Neural cell (in vitro differentiated cells): ENCODE measurements around the gene AP5Z1. TPM values are rescaled to one million over a fixed set of nuclear protein-coding genes. Genes with fewer than 3 reads are reported as not detected.

Experiments used
- H2AFZ ChIP-seq: fragments of 200-600, 300-800 bp; sonication (generic), shearing (Covaris generic); 2 replicates; pipeline ENCODE4 v1.6.0; 2014; ENCODE audit warnings: low read depth, mild to moderate bottlenecking, antibody characterized with exemption, low read length, moderate library complexity
- H3F3A ChIP-seq: fragments of 200-600 bp; shearing (Covaris generic); 2 replicates; pipeline ENCODE4 v1.6.1; 2016; ENCODE audit warnings: mild to moderate bottlenecking, moderate library complexity, mixed read lengths, antibody characterized with exemption, low read length; ENCODE audit not compliant: insufficient read depth, poor library complexity, severe bottlenecking
- H3K27ac ChIP-seq: fragments of 200-600, 300-800 bp; sonication (generic), shearing (Covaris generic); 2 replicates; pipeline ENCODE4 v1.5.1; 2014; ENCODE audit warnings: mild to moderate bottlenecking, low read length, moderate library complexity
- H3K27me3 ChIP-seq: fragments of 300-800, 200-600 bp; sonication (generic), shearing (Covaris generic); 2 replicates; pipeline ENCODE4 v1.6.0; 2014; ENCODE audit warnings: mild to moderate bottlenecking, low read depth, low read length, moderate library complexity; ENCODE audit not compliant: insufficient read depth
- H3K36me3 ChIP-seq: fragments of 300-800, 200-600 bp; sonication (generic), shearing (Covaris generic); 2 replicates; pipeline ENCODE4 v1.5.1; 2014; ENCODE audit warnings: mild to moderate bottlenecking, antibody characterized with exemption, low read length, moderate library complexity; ENCODE audit not compliant: insufficient read depth
- H3K4me2 ChIP-seq: fragments of 300-800, 200-600 bp; sonication (generic), shearing (Covaris generic); 2 replicates; pipeline ENCODE4 v1.6.0; 2014; ENCODE audit warnings: mild to moderate bottlenecking, low read length
- H3K4me3 ChIP-seq: fragments of 300-800, 200-600 bp; sonication (generic), shearing (Covaris generic); 2 replicates; pipeline ENCODE4 v1.5.1; 2014; ENCODE audit warnings: mild to moderate bottlenecking, low read length, moderate library complexity
- H3K79me2 ChIP-seq: fragments of 200-600 bp; shearing (Covaris generic); replicated peaks from 2 replicates; pipeline ENCODE4 v1.6.0; 2014; ENCODE audit warnings: mild to moderate bottlenecking, low read length, moderate library complexity; ENCODE audit not compliant: insufficient read depth
- H3K9ac ChIP-seq: fragments of 300-800, 200-600 bp; sonication (generic), shearing (Covaris generic); 2 replicates; pipeline ENCODE4 v1.6.1; 2016; ENCODE audit warnings: mild to moderate bottlenecking, low read length, mixed read lengths
- H3K9me2 ChIP-seq: fragments of 200-600 bp; shearing (Covaris generic); 2 replicates; pipeline ENCODE4 v1.6.1; 2016; ENCODE audit warnings: mild to moderate bottlenecking, low read length, mixed read lengths; ENCODE audit not compliant: insufficient read depth
- H3K9me3 ChIP-seq: fragments of 200-600, 300-800 bp; sonication (generic), shearing (Covaris generic); 2 replicates; pipeline ENCODE4 v1.6.1; 2016; ENCODE audit warnings: mild to moderate bottlenecking, mixed run types, low read length, moderate library complexity, mixed read lengths
- H4K20me1 ChIP-seq: fragments of 200-600 bp; shearing (Covaris generic); 2 replicates; pipeline ENCODE4 v1.6.1; 2016; ENCODE audit warnings: mild to moderate bottlenecking, mixed run types; ENCODE audit not compliant: insufficient read depth
- EZH2 ChIP-seq: fragments of 200-600, 300-800 bp; shearing (Covaris generic), sonication (generic); IDR thresholded peaks from 2 replicates; pipeline ENCODE4 v1.6.1; 2014; ENCODE audit warnings: antibody characterized with exemption, low read length, borderline replicate concordance, mild to moderate bottlenecking; ENCODE audit not compliant: insufficient read depth, poor library complexity, severe bottlenecking
- MXI1 ChIP-seq: fragments of 450-650 bp; conservative IDR thresholded peaks from 2 replicates; pipeline ENCODE4 v1.6.1; 2014; ENCODE audit warnings: antibody characterized with exemption, mild to moderate bottlenecking; ENCODE audit not compliant: poor library complexity, severe bottlenecking
- POLR2AphosphoS5 ChIP-seq: IDR thresholded peaks from 2 replicates; pipeline ENCODE4 v1.6.1; 2012
- REST ChIP-seq: IDR thresholded peaks from 2 replicates; pipeline ENCODE4 v1.6.1; 2012; ENCODE audit warnings: borderline replicate concordance
- SMC3 ChIP-seq: fragments of 450-650 bp; conservative IDR thresholded peaks from 2 replicates; pipeline ENCODE4 v1.6.1; 2014; ENCODE audit warnings: antibody characterized with exemption, mild to moderate bottlenecking, moderate library complexity; ENCODE audit not compliant: poor library complexity
- TAF1 ChIP-seq: IDR thresholded peaks from 2 replicates; pipeline ENCODE4 v1.6.1; 2012; ENCODE audit warnings: low read depth
- polyA plus RNA-seq: library from polyadenylated mRNA; depleted of rRNA; stranded (reverse); fragments of >200 nt; gene quantifications from 2 replicates; pipeline ENCODE4 v1.2.3, GENCODE V29; 2014
- TF ChIP-seq, protein P1 (sequence below): fragments of 450-650 bp; IDR thresholded peaks from 2 replicates; pipeline ENCODE4 v1.5.1; 2014; ENCODE audit warnings: antibody characterized with exemption, mild to moderate bottlenecking, moderate library complexity; ENCODE audit not compliant: poor library complexity, severe bottlenecking

The AP5Z1 gene
- polyA plus RNA-seq, 1 donor from 2014 or later, result 36.9 TPM

GRCh38 chr7:4772306-4772705 lies 3.1 kb upstream of the AP5Z1 start (continued):
- no peak for TF ChIP-seq MXI1

GRCh38 chr7:4774007-4774406 lies 1.4 kb upstream of the AP5Z1 start:
- no peaks in the 10 kb centered on the region for H3K27me3 ChIP-seq
- H4K20me1 ChIP-seq, result no peaks in the 10 kb centered on the region
- no peaks in the 10 kb centered on the region for H3K9me2 ChIP-seq
- no peak overlapping the region for H3K27ac ChIP-seq
- H2AFZ ChIP-seq, result no peak overlapping the region
- H3F3A ChIP-seq, result no peaks in the 10 kb centered on the region
- H3K4me2 ChIP-seq, result no peak overlapping the region
- no peak overlapping the region for H3K9ac ChIP-seq
- peaks cover 21% of the 10 kb centered on the region for H3K79me2 ChIP-seq
- H3K4me3 ChIP-seq, result no peak overlapping the region
- no peak for TF ChIP-seq TAF1
- TF ChIP-seq, protein P1, sequence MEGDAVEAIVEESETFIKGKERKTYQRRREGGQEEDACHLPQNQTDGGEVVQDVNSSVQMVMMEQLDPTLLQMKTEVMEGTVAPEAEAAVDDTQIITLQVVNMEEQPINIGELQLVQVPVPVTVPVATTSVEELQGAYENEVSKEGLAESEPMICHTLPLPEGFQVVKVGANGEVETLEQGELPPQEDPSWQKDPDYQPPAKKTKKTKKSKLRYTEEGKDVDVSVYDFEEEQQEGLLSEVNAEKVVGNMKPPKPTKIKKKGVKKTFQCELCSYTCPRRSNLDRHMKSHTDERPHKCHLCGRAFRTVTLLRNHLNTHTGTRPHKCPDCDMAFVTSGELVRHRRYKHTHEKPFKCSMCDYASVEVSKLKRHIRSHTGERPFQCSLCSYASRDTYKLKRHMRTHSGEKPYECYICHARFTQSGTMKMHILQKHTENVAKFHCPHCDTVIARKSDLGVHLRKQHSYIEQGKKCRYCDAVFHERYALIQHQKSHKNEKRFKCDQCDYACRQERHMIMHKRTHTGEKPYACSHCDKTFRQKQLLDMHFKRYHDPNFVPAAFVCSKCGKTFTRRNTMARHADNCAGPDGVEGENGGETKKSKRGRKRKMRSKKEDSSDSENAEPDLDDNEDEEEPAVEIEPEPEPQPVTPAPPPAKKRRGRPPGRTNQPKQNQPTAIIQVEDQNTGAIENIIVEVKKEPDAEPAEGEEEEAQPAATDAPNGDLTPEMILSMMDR, result no peak
- TF ChIP-seq EZH2, result no peak
- no peak for TF ChIP-seq REST
- TF ChIP-seq SMC3, result no peak
- no peak for TF ChIP-seq POLR2AphosphoS5
- no peaks in the 10 kb centered on the region for H3K9me3 ChIP-seq
- H3K36me3 ChIP-seq, result no peaks in the 10 kb centered on the region

GRCh38 chr7:4774658-4775249 lies 669 bp upstream of the AP5Z1 start:
- Histone ChIP-seq H3F3A (no peaks in the 10 kb centered on the region), H3K27me3 (no peaks in the 10 kb centered on the region), H2AFZ (peak overlapping the region; percentile 100), H3K4me3 (peak overlapping the region; percentile 99), H4K20me1 (no peaks in the 10 kb centered on the region), H3K9ac (peak overlapping the region; percentile 78), H3K9me2 (no peaks in the 10 kb centered on the region), H3K9me3 (no peaks in the 10 kb centered on the region), H3K36me3 (no peaks in the 10 kb centered on the region), H3K27ac (peak overlapping the region; percentile 75), H3K4me2 (peak overlapping the region; percentile 96), H3K79me2 (peaks cover 21% of the 10 kb centered on the region)
- TF ChIP-seq REST (peak; percentile 10), TAF1 (no peak)
